SK-N-SH (cell line): ENCODE measurements around the gene ZEB2.

Source experiments
- CHD2 ChIP-seq: fragments of 150-350 bp; IDR thresholded peaks from 2 replicates; pipeline ENCODE4 v1.6.1; 2018; ENCODE audit warnings: low read length; ENCODE audit not compliant: partially characterized antibody
- CTCF ChIP-seq: fragments of 200-600 bp; sonication (generic); IDR thresholded peaks from 2 replicates; pipeline ENCODE4 v1.6.1; 2017; ENCODE audit warnings: antibody characterized with exemption, mild to moderate bottlenecking, moderate library complexity
- SMC3 ChIP-seq: IDR thresholded peaks from 2 replicates; pipeline ENCODE4 v1.6.1; 2012; ENCODE audit warnings: low read depth, low read length, improper control_type of control experiment
- TAF1 ChIP-seq: IDR thresholded peaks from 2 replicates; pipeline ENCODE4 v1.6.1; 2012; ENCODE audit warnings: low read depth, mild to moderate bottlenecking, low read length, moderate library complexity, borderline replicate concordance
- TF ChIP-seq, protein P1 (sequence below): IDR thresholded peaks from 2 replicates; pipeline ENCODE4 v1.4.0; 2012; ENCODE audit warnings: low read depth

GRCh38 chr2:144512891-144513351, 7.0 kb downstream of the ZEB2 start:
- no peak for TF ChIP-seq CTCF
- TF ChIP-seq, protein P1, sequence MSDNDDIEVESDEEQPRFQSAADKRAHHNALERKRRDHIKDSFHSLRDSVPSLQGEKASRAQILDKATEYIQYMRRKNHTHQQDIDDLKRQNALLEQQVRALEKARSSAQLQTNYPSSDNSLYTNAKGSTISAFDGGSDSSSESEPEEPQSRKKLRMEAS, result no peak
- TF ChIP-seq TAF1, result no peak
- no peak for TF ChIP-seq CHD2
- TF ChIP-seq SMC3, result no peak
